GM21515 (cell line): Measurements from ENCODE around the gene RPL27.

Experiments used
- ATAC-seq: cut with Tn5 transposase; IDR thresholded peaks from one replicate; pipeline ENCODE4 v1.9.1; 2021; ENCODE audit not compliant: unreplicated experiment

RPL27 gene

GRCh38 chr17:43044024-43044423 is 45.8 kb downstream of the RPL27 start:
- ATAC-seq = no peak

- no peak for ATAC-seq
Observed at GRCh38 chr17:43051969-43052368, 53.8 kb downstream of the RPL27 start.
